T1000 (cell line): ENCODE measurements around the gene PTPRN2.

Experiments used
- DNase-seq: peaks from one replicate; lab custom pipeline; 2025; ENCODE audit warnings: mixed read lengths; lab: John Stamatoyannopoulos, UW

The PTPRN2 gene

GRCh38 chr7:157775021-157775559, 812.5 kb downstream of the PTPRN2 start:
- no peak for DNase-seq

DNA sequence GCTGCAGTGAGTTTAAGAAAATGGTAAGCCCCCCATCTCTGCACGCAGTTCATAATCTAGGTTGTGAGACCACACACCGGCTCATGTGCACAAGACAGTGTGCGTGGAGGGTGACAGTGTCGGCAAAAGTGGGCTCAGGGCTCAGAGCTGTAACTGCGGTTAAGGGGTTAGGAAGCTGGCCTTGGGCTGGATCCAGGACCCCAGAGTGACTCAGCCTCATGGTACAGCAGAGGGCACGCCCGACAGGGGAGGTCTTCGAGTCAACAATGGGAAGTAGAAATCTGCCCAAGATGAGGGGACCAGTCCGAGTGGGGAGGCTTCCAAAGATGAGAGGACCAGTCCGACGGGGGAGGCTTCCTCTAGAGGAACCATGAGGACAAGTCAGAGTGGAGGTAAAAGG, 813.1 kb downstream of the PTPRN2 start:
- no peak for DNase-seq

- no peak for DNase-seq
Observed at GRCh38 chr7:157773361-157773760, 814.3 kb downstream of the PTPRN2 start.

GRCh38 chr7:157772486-157773130, 815.0 kb downstream of the PTPRN2 start:
- DNase-seq = no peak

- DNase-seq = no peak
Observed at GRCh38 chr7:157771689-157772088, 815.9 kb downstream of the PTPRN2 start.

- no peak for DNase-seq
Observed at GRCh38 chr7:157770716-157771320, 816.8 kb downstream of the PTPRN2 start.

DNA sequence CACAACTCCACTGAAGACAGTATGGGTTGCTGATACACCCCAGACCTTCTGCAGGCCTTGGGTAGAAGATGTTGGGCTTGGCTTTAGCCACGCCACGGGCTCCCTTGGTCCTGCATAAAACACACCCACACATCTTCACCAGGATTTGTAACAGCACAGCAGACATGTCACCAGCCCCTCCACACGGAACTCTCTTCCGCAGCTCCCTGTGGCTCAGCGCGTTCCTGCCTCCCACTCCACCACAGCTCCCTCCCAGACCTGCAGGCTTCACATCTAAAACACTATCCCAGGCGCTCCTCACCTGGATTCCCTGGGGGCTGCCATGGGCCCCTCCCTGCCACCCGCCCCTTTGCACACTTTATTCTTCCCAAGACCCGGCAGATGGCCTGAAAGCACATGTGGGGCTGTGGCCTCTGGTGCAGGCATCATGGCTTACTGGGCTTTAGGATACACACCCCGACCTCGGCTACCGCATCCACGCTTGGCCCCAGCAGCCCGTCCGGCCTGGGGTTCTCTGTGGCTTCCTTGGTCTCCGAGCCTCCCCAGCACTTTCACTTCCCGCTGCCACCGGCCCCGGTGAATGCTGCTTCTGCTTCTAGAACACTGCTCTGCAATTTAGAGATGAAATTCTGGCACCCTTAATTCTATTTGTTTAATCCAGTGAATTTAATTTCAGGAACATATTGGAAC, 818.0 kb downstream of the PTPRN2 start:
- DNase-seq = no peak

- DNase-seq = no peak
Observed at GRCh38 chr7:157769086-157769485, 818.5 kb downstream of the PTPRN2 start.

- DNase-seq = no peak
Observed at GRCh38 chr7:157768198-157768597, 819.4 kb downstream of the PTPRN2 start.

DNA sequence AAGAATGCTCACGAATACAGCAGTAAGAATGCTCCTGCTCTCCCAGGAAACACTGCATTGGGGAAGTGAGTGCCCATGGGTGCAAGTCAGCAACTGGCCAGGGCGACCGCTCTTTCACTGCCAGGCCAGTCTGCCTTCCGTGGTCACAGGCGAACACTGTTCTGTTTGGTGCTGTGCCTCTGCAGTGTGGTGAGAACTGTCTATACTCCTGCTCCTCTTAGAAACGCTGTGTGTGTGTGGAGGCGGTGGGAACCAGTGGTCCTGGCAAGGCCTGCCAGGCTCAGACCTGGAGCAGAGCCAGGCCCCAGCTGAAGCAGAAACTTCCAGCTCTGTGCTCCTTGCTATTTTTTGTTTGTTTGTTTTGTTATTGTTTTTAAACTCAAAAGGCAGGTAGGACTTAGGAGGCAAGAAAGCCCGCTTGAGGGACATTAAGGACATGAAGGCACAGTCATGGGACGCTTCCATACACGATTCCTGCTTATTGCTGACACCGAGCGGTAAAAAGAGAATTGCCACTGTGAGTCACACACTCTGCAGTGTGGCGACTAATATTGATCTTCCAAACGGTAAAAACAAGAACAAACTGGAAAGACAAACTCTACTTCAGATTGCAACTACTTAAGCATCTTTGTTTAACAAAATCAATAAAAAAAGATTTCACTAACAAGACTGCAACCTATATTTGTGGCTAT, 820.0 kb downstream of the PTPRN2 start:
- no peak for DNase-seq

GRCh38 chr7:157766098-157766497, 821.5 kb downstream of the PTPRN2 start:
- DNase-seq = no peak

DNA sequence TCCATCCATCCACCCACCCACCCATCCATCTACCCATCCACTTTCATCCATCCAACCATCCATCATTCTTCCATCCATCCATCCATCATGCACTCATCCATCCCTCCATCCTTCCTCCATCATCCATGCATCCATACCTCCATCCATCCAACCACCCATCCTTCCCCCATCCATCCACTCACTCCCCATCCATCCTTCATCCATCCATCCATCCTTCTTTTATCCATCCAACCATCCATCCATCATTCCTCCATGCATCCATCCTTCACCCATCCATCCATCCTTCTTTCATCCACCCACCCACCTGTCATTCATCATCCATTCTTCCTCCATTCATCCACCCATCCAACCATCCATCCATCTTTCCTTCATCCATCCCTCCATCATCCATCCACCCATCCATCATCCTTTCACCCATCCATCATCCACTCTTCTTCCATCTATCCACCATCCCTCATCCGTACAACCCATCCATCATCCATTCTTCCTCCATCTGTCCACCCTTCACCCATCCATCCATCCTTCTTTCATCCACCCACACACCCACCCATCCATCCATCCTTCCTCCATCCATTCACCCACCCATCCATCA, 822.6 kb downstream of the PTPRN2 start:
- DNase-seq = no peak

GRCh38 chr7:157764193-157764592, 823.4 kb downstream of the PTPRN2 start:
- no peak for DNase-seq

- no peak for DNase-seq
Observed at GRCh38 chr7:157763279-157764000, 824.2 kb downstream of the PTPRN2 start.

DNA sequence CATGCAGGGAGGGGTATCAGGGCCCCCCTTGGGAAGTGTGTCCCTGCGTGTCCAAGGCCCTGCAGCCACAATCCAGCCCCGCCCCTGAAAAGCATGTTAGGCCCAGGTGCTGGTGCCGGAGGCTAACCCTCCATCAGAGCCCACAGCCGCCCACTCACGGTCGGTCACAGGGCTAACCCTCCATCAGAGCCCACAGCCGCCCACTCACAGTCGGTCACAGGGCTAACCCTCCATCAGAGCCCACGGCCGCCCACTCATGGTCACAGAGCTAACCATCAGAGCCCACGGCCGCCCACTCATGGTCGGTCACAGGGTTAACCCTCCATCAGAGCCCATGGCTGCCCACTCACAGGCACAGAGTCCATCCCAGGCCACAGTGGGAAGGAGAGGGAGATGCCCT, 824.8 kb downstream of the PTPRN2 start:
- DNase-seq = no peak

DNA sequence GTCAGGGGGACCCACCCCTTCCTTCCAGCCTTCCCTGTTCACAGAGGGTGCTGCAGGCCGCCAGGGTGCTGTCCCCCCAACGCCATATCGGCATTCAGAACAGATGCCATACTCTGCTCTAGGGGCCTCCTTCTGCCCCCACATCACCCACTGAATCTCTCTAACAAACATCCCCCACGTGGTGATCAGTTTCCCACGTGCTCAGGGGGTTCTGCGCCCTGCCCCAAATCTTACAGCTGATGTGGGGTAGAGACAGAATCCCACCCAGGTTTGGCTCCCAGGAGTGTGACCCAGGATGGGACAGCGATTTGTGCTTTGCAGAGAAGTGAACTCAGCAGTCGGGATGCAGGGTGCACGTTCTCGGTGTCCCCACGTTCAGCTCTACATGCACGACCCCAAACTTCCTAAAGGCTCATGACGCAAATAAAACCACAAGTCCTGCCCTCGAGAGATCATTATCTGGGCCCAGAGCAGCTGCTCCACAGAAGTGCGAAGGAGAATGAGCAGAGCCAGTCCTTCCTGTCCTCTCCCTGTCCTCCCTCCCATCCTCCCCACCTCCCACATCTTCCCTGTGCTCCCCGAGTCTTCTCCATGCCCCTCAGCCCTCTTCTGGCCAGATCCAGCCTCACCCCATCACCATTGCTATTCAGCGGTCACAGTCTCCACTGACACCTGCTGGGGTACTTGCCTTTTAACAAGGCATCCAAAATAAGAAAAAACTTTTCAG, 827.5 kb downstream of the PTPRN2 start:
- no peak for DNase-seq

- no peak for DNase-seq
Observed at GRCh38 chr7:157759246-157759805, 828.3 kb downstream of the PTPRN2 start.

GRCh38 chr7:157758468-157759245, 829.0 kb downstream of the PTPRN2 start:
- DNase-seq = no peak

DNA sequence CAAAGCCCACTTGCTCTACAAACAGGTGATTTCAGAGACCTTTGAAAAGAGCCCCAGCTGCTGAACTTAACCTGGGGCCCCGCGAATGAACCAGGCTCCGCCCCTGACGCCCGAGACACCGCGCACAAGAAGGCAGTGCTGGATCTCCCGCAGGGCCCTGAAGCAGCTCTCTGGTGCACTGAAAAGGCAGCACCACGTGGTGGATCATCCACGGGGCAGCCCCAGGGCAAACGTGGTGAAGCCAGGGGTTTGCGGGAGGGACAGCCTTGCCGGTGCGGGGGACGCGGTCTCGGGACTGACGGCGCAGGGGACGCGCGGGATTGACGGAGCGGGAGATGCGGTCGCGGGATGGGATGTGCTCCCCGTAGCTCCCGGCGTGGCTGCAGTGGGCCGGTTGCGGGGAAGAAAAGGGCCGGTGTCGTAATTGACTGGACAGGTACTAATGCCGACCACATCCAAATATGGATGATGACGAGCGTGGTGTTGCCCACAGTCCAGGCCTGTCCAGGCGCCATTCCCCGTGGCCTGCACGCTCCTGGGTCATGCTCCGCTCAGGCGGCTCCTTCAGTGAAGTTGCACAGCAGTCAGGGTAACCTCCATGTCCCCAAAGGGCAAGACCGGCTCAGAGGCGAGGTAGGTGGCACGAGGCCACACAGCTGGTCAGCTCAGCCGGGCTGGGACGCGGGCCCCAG, 829.7 kb downstream of the PTPRN2 start:
- no peak for DNase-seq
